A549 (cell line): ENCODE measurements around the gene FBXO24. TPM values are rescaled to one million over a fixed set of nuclear protein-coding genes. Genes with fewer than 3 reads are reported as not detected.

Experiments
- polyA plus RNA-seq, 4 experiments: library from polyadenylated mRNA; depleted of rRNA in 3 of 4; stranded (reverse); fragments of >200 nt; fragmentation: RNase III in 1 of 4; extraction: RNeasy Plus Mini Kit Qiagen cat#74134 plus additional on column Dnase treatment in 1 of 4; gene quantifications; 2 replicates in 3 of 4; 3 replicates in 1 of 4; pipeline ENCODE4 v1.2.3, GENCODE V29; 2011 to 2017
- small RNA-seq, 6 experiments: library from RNA; depleted of rRNA; stranded (forward); fragments of <200 nt; gene quantifications; one replicate each; pipeline ENCODE3, GENCODE V24; 2012

FBXO24 gene
- polyA plus RNA-seq, 2 of the 4 experiments (the other 2 are of a cell fraction): 0.19 to 0.52 TPM

Small RNAs within 50 kb of the gene (small RNA-seq; reads per million reads assigned to genes)
- 0 reads per million in 6 experiments for gene SAP25

Other genes with a start within 250 kb of the FBXO24 start
- 24.9 and 28.6 TPM in 2 replicates for gene PILRB, start 228.2 kb upstream of the FBXO24 start, polyA plus RNA-seq (2011; rRNA removed)
- gene PILRB, start 228.2 kb upstream of the FBXO24 start, polyA plus RNA-seq (2017; fragmentation: RNase III; extraction: RNeasy Plus Mini Kit Qiagen cat#74134 plus additional on column Dnase treatment): 45.3 to 47.8 TPM (median 46.7 TPM) in 3 replicates
- 3.3 and 3.9 TPM in 2 replicates for gene PILRA, start 212.8 kb upstream of the FBXO24 start, polyA plus RNA-seq (2011; rRNA removed)
- 1.9 to 3.8 TPM (median 3.4 TPM) in 3 replicates for gene PILRA, start 212.8 kb upstream of the FBXO24 start, polyA plus RNA-seq (2017; fragmentation: RNase III; extraction: RNeasy Plus Mini Kit Qiagen cat#74134 plus additional on column Dnase treatment)
- 3.5 and 4.2 TPM in 2 replicates for gene ZCWPW1, start 157.6 kb upstream of the FBXO24 start, polyA plus RNA-seq (2011; rRNA removed)
- gene ZCWPW1, start 157.6 kb upstream of the FBXO24 start, polyA plus RNA-seq (2017; fragmentation: RNase III; extraction: RNeasy Plus Mini Kit Qiagen cat#74134 plus additional on column Dnase treatment): 1.9 to 2.5 TPM (median 2.0 TPM) in 3 replicates
- 10.0 and 13.1 TPM in 2 replicates for gene MEPCE, start 156.5 kb upstream of the FBXO24 start, polyA plus RNA-seq (2011; rRNA removed)
- 36.7 to 38.4 TPM (median 38.2 TPM) in 3 replicates for gene MEPCE, start 156.5 kb upstream of the FBXO24 start, polyA plus RNA-seq (2017; fragmentation: RNase III; extraction: RNeasy Plus Mini Kit Qiagen cat#74134 plus additional on column Dnase treatment)
- gene PPP1R35, start 149.8 kb upstream of the FBXO24 start, polyA plus RNA-seq (2011; rRNA removed): 15.2 and 15.7 TPM in 2 replicates
- gene PPP1R35, start 149.8 kb upstream of the FBXO24 start, polyA plus RNA-seq (2017; fragmentation: RNase III; extraction: RNeasy Plus Mini Kit Qiagen cat#74134 plus additional on column Dnase treatment): 29.9 to 33.0 TPM (median 31.6 TPM) in 3 replicates
- 0.17 and 0.40 TPM in 2 replicates for gene SPACDR, start 122.1 kb upstream of the FBXO24 start, polyA plus RNA-seq (2011; rRNA removed)
- gene SPACDR, start 122.1 kb upstream of the FBXO24 start, polyA plus RNA-seq (2017; fragmentation: RNase III; extraction: RNeasy Plus Mini Kit Qiagen cat#74134 plus additional on column Dnase treatment): 0.33 to 0.39 TPM (median 0.34 TPM) in 3 replicates
- gene TSC22D4, start 107.1 kb upstream of the FBXO24 start, polyA plus RNA-seq (2011; rRNA removed): 6.2 and 7.9 TPM in 2 replicates
- 20.7 to 28.9 TPM (median 28.3 TPM) in 3 replicates for gene TSC22D4, start 107.1 kb upstream of the FBXO24 start, polyA plus RNA-seq (2017; fragmentation: RNase III; extraction: RNeasy Plus Mini Kit Qiagen cat#74134 plus additional on column Dnase treatment)
- gene NYAP1, start 102.4 kb upstream of the FBXO24 start, polyA plus RNA-seq (2011; rRNA removed): 0.32 and 0.47 TPM in 2 replicates
- 1.5 to 3.7 TPM (median 3.1 TPM) in 3 replicates for gene NYAP1, start 102.4 kb upstream of the FBXO24 start, polyA plus RNA-seq (2017; fragmentation: RNase III; extraction: RNeasy Plus Mini Kit Qiagen cat#74134 plus additional on column Dnase treatment)
- 13.5 and 16.0 TPM in 2 replicates for gene AGFG2, start 47.1 kb upstream of the FBXO24 start, polyA plus RNA-seq (2011; rRNA removed)
- gene AGFG2, start 47.1 kb upstream of the FBXO24 start, polyA plus RNA-seq (2017; fragmentation: RNase III; extraction: RNeasy Plus Mini Kit Qiagen cat#74134 plus additional on column Dnase treatment): 18.0 to 39.3 TPM (median 31.8 TPM) in 3 replicates
- 0.19 TPM in 1 of 2 replicates, not detected in the other for gene SAP25, start 12.4 kb upstream of the FBXO24 start, polyA plus RNA-seq (2011; rRNA removed)
- 0.24 to 0.37 TPM (median 0.26 TPM) in 3 replicates for gene SAP25, start 12.4 kb upstream of the FBXO24 start, polyA plus RNA-seq (2017; fragmentation: RNase III; extraction: RNeasy Plus Mini Kit Qiagen cat#74134 plus additional on column Dnase treatment)
- 5.3 and 5.5 TPM in 2 replicates for gene LRCH4, start 199 bp upstream of the FBXO24 start, polyA plus RNA-seq (2011; rRNA removed)
- gene LRCH4, start 199 bp upstream of the FBXO24 start, polyA plus RNA-seq (2017; fragmentation: RNase III; extraction: RNeasy Plus Mini Kit Qiagen cat#74134 plus additional on column Dnase treatment): 13.7 to 17.1 TPM (median 17.1 TPM) in 3 replicates
- 1.2 and 1.7 TPM in 2 replicates for gene PCOLCE, start 16.0 kb downstream of the FBXO24 start, polyA plus RNA-seq (2011; rRNA removed)
- gene PCOLCE, start 16.0 kb downstream of the FBXO24 start, polyA plus RNA-seq (2017; fragmentation: RNase III; extraction: RNeasy Plus Mini Kit Qiagen cat#74134 plus additional on column Dnase treatment): 5.5 to 9.2 TPM (median 8.2 TPM) in 3 replicates
- 4.6 and 6.1 TPM in 2 replicates for gene MOSPD3, start 26.2 kb downstream of the FBXO24 start, polyA plus RNA-seq (2011; rRNA removed)
- gene MOSPD3, start 26.2 kb downstream of the FBXO24 start, polyA plus RNA-seq (2017; fragmentation: RNase III; extraction: RNeasy Plus Mini Kit Qiagen cat#74134 plus additional on column Dnase treatment): 10.0 to 15.2 TPM (median 14.8 TPM) in 3 replicates
- gene TFR2, start 55.2 kb downstream of the FBXO24 start, polyA plus RNA-seq (2011; rRNA removed): 1.1 and 1.3 TPM in 2 replicates
- gene TFR2, start 55.2 kb downstream of the FBXO24 start, polyA plus RNA-seq (2017; fragmentation: RNase III; extraction: RNeasy Plus Mini Kit Qiagen cat#74134 plus additional on column Dnase treatment): 2.5 to 3.1 TPM (median 3.0 TPM) in 3 replicates
- not detected in 2 replicates for gene ACTL6B, start 70.1 kb downstream of the FBXO24 start, polyA plus RNA-seq (2011; rRNA removed)
- not detected in 3 replicates for gene ACTL6B, start 70.1 kb downstream of the FBXO24 start, polyA plus RNA-seq (2017; fragmentation: RNase III; extraction: RNeasy Plus Mini Kit Qiagen cat#74134 plus additional on column Dnase treatment)
- 50.8 and 67.2 TPM in 2 replicates for gene GNB2, start 87.4 kb downstream of the FBXO24 start, polyA plus RNA-seq (2011; rRNA removed)
- gene GNB2, start 87.4 kb downstream of the FBXO24 start, polyA plus RNA-seq (2017; fragmentation: RNase III; extraction: RNeasy Plus Mini Kit Qiagen cat#74134 plus additional on column Dnase treatment): 156 to 169 TPM (median 163 TPM) in 3 replicates
- 5.1 and 5.8 TPM in 2 replicates for gene GIGYF1, start 107.9 kb downstream of the FBXO24 start, polyA plus RNA-seq (2011; rRNA removed)
- gene GIGYF1, start 107.9 kb downstream of the FBXO24 start, polyA plus RNA-seq (2017; fragmentation: RNase III; extraction: RNeasy Plus Mini Kit Qiagen cat#74134 plus additional on column Dnase treatment): 15.0 to 20.5 TPM (median 18.9 TPM) in 3 replicates
- gene POP7, start 119.8 kb downstream of the FBXO24 start, polyA plus RNA-seq (2011; rRNA removed): 29.5 and 37.3 TPM in 2 replicates
- 72.3 to 77.4 TPM (median 74.8 TPM) in 3 replicates for gene POP7, start 119.8 kb downstream of the FBXO24 start, polyA plus RNA-seq (2017; fragmentation: RNase III; extraction: RNeasy Plus Mini Kit Qiagen cat#74134 plus additional on column Dnase treatment)
- not detected in 2 replicates for gene EPO, start 134.1 kb downstream of the FBXO24 start, polyA plus RNA-seq (2011; rRNA removed)
- not detected in 3 replicates for gene EPO, start 134.1 kb downstream of the FBXO24 start, polyA plus RNA-seq (2017; fragmentation: RNase III; extraction: RNeasy Plus Mini Kit Qiagen cat#74134 plus additional on column Dnase treatment)
- gene ZAN, start 147.3 kb downstream of the FBXO24 start, polyA plus RNA-seq (2011; rRNA removed): not detected in 2 replicates
- not detected in 3 replicates for gene ZAN, start 147.3 kb downstream of the FBXO24 start, polyA plus RNA-seq (2017; fragmentation: RNase III; extraction: RNeasy Plus Mini Kit Qiagen cat#74134 plus additional on column Dnase treatment)
- gene EPHB4, start 241.2 kb downstream of the FBXO24 start, polyA plus RNA-seq (2011; rRNA removed): 37.8 and 40.5 TPM in 2 replicates
- 25.7 to 32.9 TPM (median 30.4 TPM) in 3 replicates for gene EPHB4, start 241.2 kb downstream of the FBXO24 start, polyA plus RNA-seq (2017; fragmentation: RNase III; extraction: RNeasy Plus Mini Kit Qiagen cat#74134 plus additional on column Dnase treatment)